ENCODE results near the gene TCP10L.
"Not testable (repeated sequence)": the region's sequence is repeated elsewhere in the genome, so short reads cannot be mapped to it uniquely, and the experiment has no call there.

The TCP10L gene

GRCh38 chr21:32585042-32585710 is at the start of gene TCP10L:
TSS of gene TCP10L (minus strand) at chr21:32585523. CDS start at chr21:32584304, 1,219 bp downstream.
- DNase-seq, result no peak

- DNase-seq, result no peak
These were observed 41.4 kb upstream of the TCP10L start for GRCh38 chr21:32626621-32627196.

- DNase-seq, result not testable (repeated sequence)
These were observed 32.9 kb upstream of the TCP10L start for GRCh38 chr21:32618218-32618617.

GRCh38 chr21:32613436-32614043 is 28.2 kb upstream of the TCP10L start:
- DNase-seq, result no peak

GRCh38 chr21:32612999-32613337 is 27.6 kb upstream of the TCP10L start:
- DNase-seq, result no peak

GRCh38 chr21:32612075-32612998 is 27.0 kb upstream of the TCP10L start, which contains the start of gene CFAP298:
TSS of gene CFAP298 (minus strand) at chr21:32612377. CDS start at chr21:32612243, 134 bp downstream.
- DNase-seq, result peak; percentile 85

- no peak for DNase-seq
These were observed 26.2 kb upstream of the TCP10L start for GRCh38 chr21:32611471-32611997.

GRCh38 chr21:32610940-32611339 is 25.6 kb upstream of the TCP10L start:
- not testable (repeated sequence) for DNase-seq

GRCh38 chr21:32608851-32609250 is 23.5 kb upstream of the TCP10L start:
- DNase-seq, result no peak

- no peak for DNase-seq
These were observed 20.1 kb upstream of the TCP10L start for GRCh38 chr21:32605469-32605868.

- no peak for DNase-seq
These were observed 19.1 kb upstream of the TCP10L start for GRCh38 chr21:32604464-32604863.

GRCh38 chr21:32603131-32603530 is 17.8 kb upstream of the TCP10L start:
- DNase-seq, result no peak

- DNase-seq, result no peak
These were observed 16.8 kb upstream of the TCP10L start for GRCh38 chr21:32602099-32602498.

GRCh38 chr21:32599526-32599925 is 14.2 kb upstream of the TCP10L start:
- DNase-seq, result no peak

- no peak for DNase-seq
These were observed 13.8 kb upstream of the TCP10L start for GRCh38 chr21:32599091-32599490.

- no peak for DNase-seq
These were observed 11.9 kb upstream of the TCP10L start for GRCh38 chr21:32597205-32597604.

GRCh38 chr21:32595431-32595830 is 10.1 kb upstream of the TCP10L start:
- DNase-seq, result no peak

GRCh38 chr21:32593690-32594089 is 8.4 kb upstream of the TCP10L start:
- DNase-seq, result no peak

- DNase-seq, result no peak
These were observed 7.7 kb upstream of the TCP10L start for GRCh38 chr21:32592929-32593502.

- no peak for DNase-seq
These were observed 4.8 kb upstream of the TCP10L start for GRCh38 chr21:32590130-32590529.

- no peak for DNase-seq
These were observed 2.3 kb upstream of the TCP10L start for GRCh38 chr21:32587651-32588050.

GRCh38 chr21:32587120-32587519 is 1.8 kb upstream of the TCP10L start:
- no peak for DNase-seq

- no peak for DNase-seq
These were observed 647 bp upstream of the TCP10L start for GRCh38 chr21:32585970-32586369.
